ENCODE data around the gene GCLC. TPM values are rescaled to one million over a fixed set of nuclear protein-coding genes. Genes with fewer than 3 reads are reported as not detected.

Gene GCLC
- total RNA-seq, 1 experiment from 2014 or later: 47.1 TPM

DNA sequence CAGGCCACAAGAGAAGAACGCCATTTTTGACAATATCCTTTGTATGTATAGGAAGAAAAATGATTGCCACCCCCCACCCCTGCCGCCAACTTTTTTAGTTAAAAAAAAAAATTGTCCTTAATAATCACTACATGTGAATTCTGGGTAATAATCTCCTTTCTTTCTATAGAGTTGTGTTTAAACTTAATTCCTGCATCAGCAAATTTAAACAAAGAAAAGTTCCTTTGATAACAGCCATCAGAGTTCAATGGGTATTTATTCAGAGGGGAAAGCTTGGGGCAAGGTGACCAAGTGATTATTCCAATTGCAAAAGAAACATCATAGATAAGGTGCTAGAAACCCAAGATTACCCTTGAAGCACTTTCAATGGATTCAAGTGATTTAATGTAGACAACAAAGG, 47.0 kb downstream of the GCLC start:
- no peak for TF ChIP-seq PRRX2 (CRISPR knock-in tag; IDR thresholded peaks at IDR 0.05)
- TF ChIP-seq, protein P1, sequence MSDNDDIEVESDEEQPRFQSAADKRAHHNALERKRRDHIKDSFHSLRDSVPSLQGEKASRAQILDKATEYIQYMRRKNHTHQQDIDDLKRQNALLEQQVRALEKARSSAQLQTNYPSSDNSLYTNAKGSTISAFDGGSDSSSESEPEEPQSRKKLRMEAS (CRISPR knock-in tag; IDR thresholded peaks at IDR 0.05): no peak
- TF ChIP-seq, protein P2, sequence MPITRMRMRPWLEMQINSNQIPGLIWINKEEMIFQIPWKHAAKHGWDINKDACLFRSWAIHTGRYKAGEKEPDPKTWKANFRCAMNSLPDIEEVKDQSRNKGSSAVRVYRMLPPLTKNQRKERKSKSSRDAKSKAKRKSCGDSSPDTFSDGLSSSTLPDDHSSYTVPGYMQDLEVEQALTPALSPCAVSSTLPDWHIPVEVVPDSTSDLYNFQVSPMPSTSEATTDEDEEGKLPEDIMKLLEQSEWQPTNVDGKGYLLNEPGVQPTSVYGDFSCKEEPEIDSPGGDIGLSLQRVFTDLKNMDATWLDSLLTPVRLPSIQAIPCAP (CRISPR knock-in tag; IDR thresholded peaks at IDR 0.05): no peak
- no peak for TF ChIP-seq SP1 (CRISPR knock-in tag; conservative IDR thresholded peaks at IDR 0.05)
- TF ChIP-seq ZNF423 (CRISPR knock-in tag; IDR thresholded peaks at IDR 0.05): no peak
- TF ChIP-seq KAT7 (CRISPR knock-in tag; IDR thresholded peaks at IDR 0.05; ENCODE audit: borderline replicate concordance): no peak
- TF ChIP-seq, protein P3, sequence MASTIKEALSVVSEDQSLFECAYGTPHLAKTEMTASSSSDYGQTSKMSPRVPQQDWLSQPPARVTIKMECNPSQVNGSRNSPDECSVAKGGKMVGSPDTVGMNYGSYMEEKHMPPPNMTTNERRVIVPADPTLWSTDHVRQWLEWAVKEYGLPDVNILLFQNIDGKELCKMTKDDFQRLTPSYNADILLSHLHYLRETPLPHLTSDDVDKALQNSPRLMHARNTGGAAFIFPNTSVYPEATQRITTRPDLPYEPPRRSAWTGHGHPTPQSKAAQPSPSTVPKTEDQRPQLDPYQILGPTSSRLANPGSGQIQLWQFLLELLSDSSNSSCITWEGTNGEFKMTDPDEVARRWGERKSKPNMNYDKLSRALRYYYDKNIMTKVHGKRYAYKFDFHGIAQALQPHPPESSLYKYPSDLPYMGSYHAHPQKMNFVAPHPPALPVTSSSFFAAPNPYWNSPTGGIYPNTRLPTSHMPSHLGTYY (CRISPR knock-in tag; IDR thresholded peaks at IDR 0.05): no peak
- TF ChIP-seq, protein P4, sequence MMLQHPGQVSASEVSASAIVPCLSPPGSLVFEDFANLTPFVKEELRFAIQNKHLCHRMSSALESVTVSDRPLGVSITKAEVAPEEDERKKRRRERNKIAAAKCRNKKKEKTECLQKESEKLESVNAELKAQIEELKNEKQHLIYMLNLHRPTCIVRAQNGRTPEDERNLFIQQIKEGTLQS (CRISPR knock-in tag; conservative IDR thresholded peaks at IDR 0.05): no peak
- no peak for TF ChIP-seq CREB1 (CRISPR knock-in tag; IDR thresholded peaks at IDR 0.05)
- TF ChIP-seq, protein P5, sequence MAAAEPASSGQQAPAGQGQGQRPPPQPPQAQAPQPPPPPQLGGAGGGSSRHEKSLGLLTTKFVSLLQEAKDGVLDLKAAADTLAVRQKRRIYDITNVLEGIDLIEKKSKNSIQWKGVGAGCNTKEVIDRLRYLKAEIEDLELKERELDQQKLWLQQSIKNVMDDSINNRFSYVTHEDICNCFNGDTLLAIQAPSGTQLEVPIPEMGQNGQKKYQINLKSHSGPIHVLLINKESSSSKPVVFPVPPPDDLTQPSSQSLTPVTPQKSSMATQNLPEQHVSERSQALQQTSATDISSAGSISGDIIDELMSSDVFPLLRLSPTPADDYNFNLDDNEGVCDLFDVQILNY (CRISPR knock-in tag; IDR thresholded peaks at IDR 0.05): no peak
- TF ChIP-seq, protein P6, sequence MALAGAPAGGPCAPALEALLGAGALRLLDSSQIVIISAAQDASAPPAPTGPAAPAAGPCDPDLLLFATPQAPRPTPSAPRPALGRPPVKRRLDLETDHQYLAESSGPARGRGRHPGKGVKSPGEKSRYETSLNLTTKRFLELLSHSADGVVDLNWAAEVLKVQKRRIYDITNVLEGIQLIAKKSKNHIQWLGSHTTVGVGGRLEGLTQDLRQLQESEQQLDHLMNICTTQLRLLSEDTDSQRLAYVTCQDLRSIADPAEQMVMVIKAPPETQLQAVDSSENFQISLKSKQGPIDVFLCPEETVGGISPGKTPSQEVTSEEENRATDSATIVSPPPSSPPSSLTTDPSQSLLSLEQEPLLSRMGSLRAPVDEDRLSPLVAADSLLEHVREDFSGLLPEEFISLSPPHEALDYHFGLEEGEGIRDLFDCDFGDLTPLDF (CRISPR knock-in tag; IDR thresholded peaks at IDR 0.05): no peak
- no peak for TF ChIP-seq JAZF1 (CRISPR knock-in tag; IDR thresholded peaks at IDR 0.05)
- TF ChIP-seq NFYB (CRISPR knock-in tag; conservative IDR thresholded peaks at IDR 0.05; ENCODE audit: low read depth): no peak
- no peak for TF ChIP-seq ZNF416 (CRISPR knock-in tag; IDR thresholded peaks at IDR 0.05)
- no peaks in the 10 kb centered on the region for H3K9me3 Mint-ChIP-seq
- H3K27me3 Mint-ChIP-seq (ENCODE audit: low read depth): no peaks in the 10 kb centered on the region
- ChIA-PET CTCF (interaction anchor here (2.6 kb wide), 1 partner anchor 230 kb away, joined by 13 read pairs; no protein-coding TSS in a partner anchor), POLR2A (no interaction called here)
- no peak overlapping the region for H3K4me3 Mint-ChIP-seq
- DNase-seq (ENCODE audit: low spot score) (no peak), ATAC-seq (no peak)
- H3K27ac Mint-ChIP-seq: 0 out of 2 replicates have a peak overlapping the region, but pooled peaks have one; percentile 25
- H3K4me1 Mint-ChIP-seq: no peaks in the 10 kb centered on the region
- peaks cover 27% of the 10 kb centered on the region for H3K36me3 Mint-ChIP-seq

DNA sequence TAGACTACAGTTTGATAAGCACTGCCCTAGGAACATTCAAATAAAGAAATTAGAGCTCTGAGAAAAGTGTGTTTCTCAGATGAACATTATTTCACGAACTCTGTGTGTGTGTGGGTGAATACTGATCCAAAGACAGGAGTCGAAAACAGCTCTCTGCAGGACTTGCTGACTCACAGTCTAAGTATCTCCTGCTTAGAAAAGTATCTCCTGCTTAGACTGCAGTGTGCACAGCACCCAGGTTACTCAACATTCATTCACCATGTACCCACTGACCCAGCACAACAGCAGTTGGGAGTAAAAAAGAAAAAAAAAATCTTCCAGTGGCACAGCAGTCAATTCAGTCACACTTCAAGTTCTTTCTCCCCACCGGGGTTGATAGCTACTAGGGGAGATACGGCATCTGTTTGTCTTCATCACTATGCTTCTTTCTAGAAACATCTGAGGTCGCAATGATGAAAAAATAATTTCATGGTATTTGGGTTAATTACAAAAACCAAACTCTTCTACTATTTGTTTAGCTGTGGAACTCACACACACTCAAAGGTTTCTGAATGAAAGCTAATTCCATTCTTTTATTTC, 48.0 kb downstream of the GCLC start:
- no peak for ATAC-seq
- Mint-ChIP-seq H3K4me3 (no peak overlapping the region), H3K4me1 (no peaks in the 10 kb centered on the region)
- no peak for TF ChIP-seq PRRX2 (CRISPR knock-in tag; IDR thresholded peaks at IDR 0.05)
- TF ChIP-seq, protein P6 (CRISPR knock-in tag; IDR thresholded peaks at IDR 0.05): no peak
- no peak for TF ChIP-seq ZNF232 (CRISPR knock-in tag; IDR thresholded peaks at IDR 0.05)
- TF ChIP-seq ATF1 (CRISPR knock-in tag; IDR thresholded peaks at IDR 0.05): no peak
- TF ChIP-seq, protein P7, sequence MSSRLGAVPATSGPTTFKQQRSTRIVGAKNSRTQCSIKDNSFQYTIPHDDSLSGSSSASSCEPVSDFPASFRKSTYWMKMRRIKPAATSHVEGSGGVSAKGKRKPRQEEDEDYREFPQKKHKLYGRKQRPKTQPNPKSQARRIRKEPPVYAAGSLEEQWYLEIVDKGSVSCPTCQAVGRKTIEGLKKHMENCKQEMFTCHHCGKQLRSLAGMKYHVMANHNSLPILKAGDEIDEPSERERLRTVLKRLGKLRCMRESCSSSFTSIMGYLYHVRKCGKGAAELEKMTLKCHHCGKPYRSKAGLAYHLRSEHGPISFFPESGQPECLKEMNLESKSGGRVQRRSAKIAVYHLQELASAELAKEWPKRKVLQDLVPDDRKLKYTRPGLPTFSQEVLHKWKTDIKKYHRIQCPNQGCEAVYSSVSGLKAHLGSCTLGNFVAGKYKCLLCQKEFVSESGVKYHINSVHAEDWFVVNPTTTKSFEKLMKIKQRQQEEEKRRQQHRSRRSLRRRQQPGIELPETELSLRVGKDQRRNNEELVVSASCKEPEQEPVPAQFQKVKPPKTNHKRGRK (CRISPR knock-in tag; IDR thresholded peaks at IDR 0.05; ENCODE audit: borderline replicate concordance): no peak
- TF ChIP-seq, protein P8, sequence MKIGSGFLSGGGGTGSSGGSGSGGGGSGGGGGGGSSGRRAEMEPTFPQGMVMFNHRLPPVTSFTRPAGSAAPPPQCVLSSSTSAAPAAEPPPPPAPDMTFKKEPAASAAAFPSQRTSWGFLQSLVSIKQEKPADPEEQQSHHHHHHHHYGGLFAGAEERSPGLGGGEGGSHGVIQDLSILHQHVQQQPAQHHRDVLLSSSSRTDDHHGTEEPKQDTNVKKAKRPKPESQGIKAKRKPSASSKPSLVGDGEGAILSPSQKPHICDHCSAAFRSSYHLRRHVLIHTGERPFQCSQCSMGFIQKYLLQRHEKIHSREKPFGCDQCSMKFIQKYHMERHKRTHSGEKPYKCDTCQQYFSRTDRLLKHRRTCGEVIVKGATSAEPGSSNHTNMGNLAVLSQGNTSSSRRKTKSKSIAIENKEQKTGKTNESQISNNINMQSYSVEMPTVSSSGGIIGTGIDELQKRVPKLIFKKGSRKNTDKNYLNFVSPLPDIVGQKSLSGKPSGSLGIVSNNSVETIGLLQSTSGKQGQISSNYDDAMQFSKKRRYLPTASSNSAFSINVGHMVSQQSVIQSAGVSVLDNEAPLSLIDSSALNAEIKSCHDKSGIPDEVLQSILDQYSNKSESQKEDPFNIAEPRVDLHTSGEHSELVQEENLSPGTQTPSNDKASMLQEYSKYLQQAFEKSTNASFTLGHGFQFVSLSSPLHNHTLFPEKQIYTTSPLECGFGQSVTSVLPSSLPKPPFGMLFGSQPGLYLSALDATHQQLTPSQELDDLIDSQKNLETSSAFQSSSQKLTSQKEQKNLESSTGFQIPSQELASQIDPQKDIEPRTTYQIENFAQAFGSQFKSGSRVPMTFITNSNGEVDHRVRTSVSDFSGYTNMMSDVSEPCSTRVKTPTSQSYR (CRISPR knock-in tag; IDR thresholded peaks at IDR 0.05): no peak
- TF ChIP-seq NFYB (CRISPR knock-in tag; conservative IDR thresholded peaks at IDR 0.05; ENCODE audit: low read depth): no peak
- no peak for TF ChIP-seq ZNF219 (CRISPR knock-in tag; IDR thresholded peaks at IDR 0.05; ENCODE audit: borderline replicate concordance)
- no peak for TF ChIP-seq TEAD1 (CRISPR knock-in tag; IDR thresholded peaks at IDR 0.05)
- TF ChIP-seq CBFB (CRISPR knock-in tag; IDR thresholded peaks at IDR 0.05; ENCODE audit: low read depth): no peak
- TF ChIP-seq RELA (CRISPR knock-in tag; IDR thresholded peaks at IDR 0.05; ENCODE audit: borderline replicate concordance): no peak
- TF ChIP-seq, protein P9, sequence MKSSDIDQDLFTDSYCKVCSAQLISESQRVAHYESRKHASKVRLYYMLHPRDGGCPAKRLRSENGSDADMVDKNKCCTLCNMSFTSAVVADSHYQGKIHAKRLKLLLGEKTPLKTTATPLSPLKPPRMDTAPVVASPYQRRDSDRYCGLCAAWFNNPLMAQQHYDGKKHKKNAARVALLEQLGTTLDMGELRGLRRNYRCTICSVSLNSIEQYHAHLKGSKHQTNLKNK (CRISPR knock-in tag; IDR thresholded peaks at IDR 0.05): no peak
- no peak for TF ChIP-seq SMAD4 (CRISPR knock-in tag; IDR thresholded peaks at IDR 0.05)
- no peak for TF ChIP-seq GABPB1 (CRISPR knock-in tag; IDR thresholded peaks at IDR 0.05)

More for the DNA sequence above, 48.0 kb downstream of the GCLC start:
- ChIA-PET CTCF (interaction anchor here (0.9 to 2.8 kb wide), 8 partner anchors 13 to 459 kb away, joined by 3 to 14 read pairs (median 10); no protein-coding TSS in a partner anchor), POLR2A (no interaction called here)
- Mint-ChIP-seq H3K36me3 (peaks cover 23% of the 10 kb centered on the region), H3K27me3 (ENCODE audit: low read depth) (no peaks in the 10 kb centered on the region), H3K27ac (peak overlapping the region; percentile 5; the same call in 1 of the 2 replicates), H3K9me3 (no peaks in the 10 kb centered on the region)
- DNase-seq (ENCODE audit: low spot score): no peak

Data from WTC11 (cell line).